DOHH2 (cell line): Measurements from ENCODE around the gene RGS13.

Source experiments
- EZH2phosphoT487 ChIP-seq: fragments of 200-600 bp; sonication (generic); IDR thresholded peaks from 2 replicates; pipeline ENCODE4 v1.6.1; 2017; ENCODE audit warnings: borderline replicate concordance, mild to moderate bottlenecking, antibody characterized with exemption, low read length, moderate library complexity, mixed read lengths
- TF ChIP-seq, protein P1 (sequence below): fragments of 200-600 bp; sonication (generic); IDR thresholded peaks from one replicate; pipeline ENCODE4 v1.5.1; 2014; ENCODE audit warnings: antibody characterized with exemption, mild to moderate bottlenecking, low read depth, low read length; ENCODE audit not compliant: poor library complexity, severe bottlenecking

DNA sequence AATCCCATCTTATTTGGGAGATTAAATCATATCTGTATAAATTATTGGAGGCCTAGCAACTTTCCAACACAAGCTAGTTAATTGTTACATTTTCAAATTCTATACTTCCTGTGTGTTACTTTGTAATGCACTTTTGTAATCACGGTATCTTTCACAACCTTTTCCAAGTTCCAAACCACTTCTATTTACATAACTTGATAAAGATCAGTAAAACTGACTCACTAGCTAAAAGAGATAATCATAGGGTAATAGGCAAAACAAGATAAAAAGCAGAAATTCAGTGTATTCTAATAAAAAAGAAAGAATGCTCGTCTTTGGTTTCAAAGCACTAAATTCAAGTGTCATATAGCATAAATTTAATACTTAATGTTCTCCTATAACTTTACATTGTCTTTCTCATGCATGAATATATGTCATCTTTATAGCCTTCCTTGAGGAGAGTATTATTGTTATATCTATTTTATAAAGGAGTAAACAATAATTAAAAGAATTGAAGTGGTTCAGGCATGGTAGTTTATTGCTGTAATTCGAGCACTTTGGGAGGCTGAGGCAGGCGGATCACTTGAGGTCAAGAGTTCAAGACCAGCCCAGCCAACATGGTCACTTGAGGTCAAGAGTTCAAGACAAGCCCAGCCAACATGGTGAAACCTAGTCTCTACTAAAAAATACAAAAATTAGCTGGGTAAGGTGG lies 66.4 kb downstream of the RGS13 start:
- TF ChIP-seq, protein P1, sequence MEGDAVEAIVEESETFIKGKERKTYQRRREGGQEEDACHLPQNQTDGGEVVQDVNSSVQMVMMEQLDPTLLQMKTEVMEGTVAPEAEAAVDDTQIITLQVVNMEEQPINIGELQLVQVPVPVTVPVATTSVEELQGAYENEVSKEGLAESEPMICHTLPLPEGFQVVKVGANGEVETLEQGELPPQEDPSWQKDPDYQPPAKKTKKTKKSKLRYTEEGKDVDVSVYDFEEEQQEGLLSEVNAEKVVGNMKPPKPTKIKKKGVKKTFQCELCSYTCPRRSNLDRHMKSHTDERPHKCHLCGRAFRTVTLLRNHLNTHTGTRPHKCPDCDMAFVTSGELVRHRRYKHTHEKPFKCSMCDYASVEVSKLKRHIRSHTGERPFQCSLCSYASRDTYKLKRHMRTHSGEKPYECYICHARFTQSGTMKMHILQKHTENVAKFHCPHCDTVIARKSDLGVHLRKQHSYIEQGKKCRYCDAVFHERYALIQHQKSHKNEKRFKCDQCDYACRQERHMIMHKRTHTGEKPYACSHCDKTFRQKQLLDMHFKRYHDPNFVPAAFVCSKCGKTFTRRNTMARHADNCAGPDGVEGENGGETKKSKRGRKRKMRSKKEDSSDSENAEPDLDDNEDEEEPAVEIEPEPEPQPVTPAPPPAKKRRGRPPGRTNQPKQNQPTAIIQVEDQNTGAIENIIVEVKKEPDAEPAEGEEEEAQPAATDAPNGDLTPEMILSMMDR, result no peak
- no peak for TF ChIP-seq EZH2phosphoT487
